ENCODE measurements around the gene NLK.
A peak's percentile ranks its signal among the peaks of the same experiment; 100 is the strongest.
"Not testable (repeated sequence)": the region's sequence is repeated elsewhere in the genome, so short reads cannot be mapped to it uniquely, and the experiment has no call there.

Gene NLK

DNA sequence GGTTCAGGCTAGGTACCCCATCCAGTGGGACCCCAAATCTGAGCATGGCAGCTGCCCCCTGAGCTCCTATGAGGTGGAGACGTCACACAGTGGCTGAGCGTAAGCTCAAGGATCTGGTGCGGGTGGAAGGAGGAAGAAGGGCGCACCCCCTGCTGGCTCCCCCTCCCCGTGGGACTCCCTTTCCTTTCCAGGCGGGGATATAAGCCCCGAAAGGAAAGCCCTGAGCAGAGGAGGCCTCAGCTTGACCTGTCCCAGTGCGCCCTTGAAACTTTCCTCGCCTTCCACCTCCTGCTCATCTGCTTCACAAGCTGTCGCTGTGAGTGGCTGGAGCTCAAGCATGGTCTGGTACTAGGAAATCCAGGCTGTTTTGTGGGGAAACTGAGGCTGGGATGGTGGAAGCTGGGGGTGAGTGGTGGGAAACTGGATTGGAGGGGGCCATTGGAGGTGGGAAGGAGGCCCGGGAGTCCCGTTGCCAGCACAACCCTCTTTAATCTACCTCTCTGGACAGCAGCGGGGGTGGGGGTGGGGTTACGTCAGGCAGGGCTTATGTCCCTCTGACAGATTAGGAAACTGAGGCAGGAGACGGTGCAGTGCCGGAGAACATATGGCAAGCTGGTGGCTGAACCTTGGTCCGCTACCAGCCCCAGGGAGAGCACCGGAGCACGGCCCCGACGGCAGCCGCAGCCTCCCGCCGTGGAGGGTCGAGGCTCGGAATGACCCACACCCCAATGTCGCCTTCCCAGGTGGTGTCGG lies 184.3 kb downstream of the NLK start:
- Histone ChIP-seq H3K4me2 (ENCODE audit: low read length) (peak overlapping the region; percentile 91), H3K4me1 (ENCODE audit: control insufficient read depth, insufficient read depth, low read length) (peaks cover 12% of the 10 kb centered on the region), H3K9ac (ENCODE audit: low read depth, low read length) (no peak overlapping the region), H3K27me3 (ENCODE audit: control insufficient read depth, insufficient read depth, low read length) (peaks cover 52% of the 10 kb centered on the region), H3K9me3 (replicated peaks; ENCODE audit: low read length) (no peaks in the 10 kb centered on the region), H3K36me3 (ENCODE audit: insufficient read depth, low read length) (no peaks in the 10 kb centered on the region), H3K4me3 (ENCODE audit: low read length) (no peak overlapping the region)

DNA sequence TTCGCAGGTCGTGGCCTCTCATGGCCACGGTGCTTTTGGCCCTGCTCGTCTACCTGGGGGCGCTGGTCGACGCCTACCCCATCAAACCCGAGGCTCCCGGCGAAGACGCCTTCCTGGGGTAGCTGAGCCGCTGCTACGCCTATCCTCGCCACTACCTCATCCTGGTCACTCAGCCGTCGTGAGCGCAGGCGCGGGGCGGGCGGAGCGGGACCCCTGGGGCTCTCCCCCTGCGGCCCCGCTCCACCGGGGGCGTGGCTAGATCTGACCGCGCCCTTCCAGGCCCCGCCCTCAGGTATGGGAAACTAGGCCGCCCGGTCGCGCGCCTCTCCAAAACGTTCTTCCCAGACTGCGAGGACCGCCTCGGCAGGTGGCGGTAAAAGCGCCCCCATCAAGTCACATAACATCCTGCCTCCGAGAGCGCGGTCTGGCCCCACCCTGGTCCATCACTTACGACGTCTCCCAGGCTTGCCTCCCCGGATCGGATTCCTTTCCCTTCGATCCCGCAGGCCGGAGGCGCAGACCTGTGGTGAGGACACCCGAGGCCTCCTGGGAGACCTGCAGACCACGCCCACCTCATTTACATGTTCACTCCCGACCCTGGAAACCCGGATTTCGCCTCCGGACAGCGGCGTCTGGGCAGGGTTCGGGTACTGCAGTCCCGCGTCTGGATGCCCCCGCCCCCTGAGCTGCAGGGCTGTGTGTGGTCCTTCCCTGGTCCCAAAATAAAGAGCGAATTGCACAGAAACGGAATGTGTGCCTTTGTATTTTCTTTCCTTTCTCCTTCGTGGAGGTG lies 185.0 kb downstream of the NLK start:
- no peaks in the 10 kb centered on the region for H3K36me3 ChIP-seq (ENCODE audit: insufficient read depth, low read length)
- peaks cover 9% of the 10 kb centered on the region for H3K4me1 ChIP-seq (ENCODE audit: control insufficient read depth, insufficient read depth, low read length)
- H3K27me3 ChIP-seq (ENCODE audit: control insufficient read depth, insufficient read depth, low read length), result peaks cover 56% of the 10 kb centered on the region
- H3K9me3 ChIP-seq (replicated peaks; ENCODE audit: low read length), result no peaks in the 10 kb centered on the region
- peak overlapping the region; percentile 64 for H3K4me3 ChIP-seq (ENCODE audit: low read length)
- peak overlapping the region; percentile 91 for H3K4me2 ChIP-seq (ENCODE audit: low read length)
- H3K9ac ChIP-seq (ENCODE audit: low read depth, low read length), result no peak overlapping the region

- Histone ChIP-seq H3K9ac (ENCODE audit: low read depth, low read length) (no peak overlapping the region), H3K36me3 (ENCODE audit: insufficient read depth, low read length) (no peaks in the 10 kb centered on the region), H3K4me1 (ENCODE audit: control insufficient read depth, insufficient read depth, low read length) (peaks cover 9% of the 10 kb centered on the region), H3K9me3 (replicated peaks; ENCODE audit: low read length) (no peaks in the 10 kb centered on the region), H3K4me3 (ENCODE audit: low read length) (peak overlapping the region; percentile 64), H3K4me2 (ENCODE audit: low read length) (peak overlapping the region; percentile 91), H3K27me3 (ENCODE audit: control insufficient read depth, insufficient read depth, low read length) (peaks cover 56% of the 10 kb centered on the region)
These were observed 185.8 kb downstream of the NLK start for GRCh38 chr17:28228109-28228840.

DNA sequence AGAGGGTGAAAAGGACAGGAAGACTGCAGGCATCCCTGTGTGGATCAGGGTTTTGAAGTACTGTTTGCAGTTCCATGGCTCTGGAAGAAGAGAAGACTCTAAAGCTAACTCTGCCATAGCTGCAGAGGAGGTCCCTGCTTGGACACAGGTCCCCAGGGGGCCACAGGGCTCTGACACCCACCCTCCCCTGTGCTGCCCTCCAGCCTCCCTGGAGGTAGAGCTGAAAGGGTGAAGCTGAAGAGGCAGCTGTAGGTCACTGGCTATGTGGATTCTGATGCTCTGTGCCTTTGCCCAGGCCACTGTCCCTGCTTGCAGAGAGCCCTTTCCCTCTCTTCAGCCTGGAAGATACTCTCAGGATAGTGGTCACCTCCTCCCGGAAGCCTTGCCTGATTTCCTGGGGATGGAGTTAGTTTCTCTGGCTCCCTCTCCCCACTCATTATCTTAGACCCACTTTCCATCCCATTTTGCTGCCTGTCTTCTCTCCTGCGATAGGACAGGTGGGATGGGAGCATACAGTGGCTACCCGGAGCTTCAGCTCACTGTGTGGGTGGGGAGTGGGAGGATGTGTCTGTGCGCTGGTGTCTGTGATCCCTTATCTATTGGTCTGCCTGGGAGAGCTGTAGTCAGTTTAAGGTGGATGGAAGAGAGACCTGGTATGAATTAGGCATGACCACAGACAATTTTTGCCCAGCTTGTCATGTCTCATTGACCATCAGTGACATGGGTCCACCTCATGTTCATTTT lies 186.7 kb downstream of the NLK start:
- H3K4me3 ChIP-seq (ENCODE audit: low read length), result no peak overlapping the region
- peaks cover 9% of the 10 kb centered on the region for H3K4me1 ChIP-seq (ENCODE audit: control insufficient read depth, insufficient read depth, low read length)
- H3K27me3 ChIP-seq (ENCODE audit: control insufficient read depth, insufficient read depth, low read length), result peaks cover 63% of the 10 kb centered on the region
- H3K9me3 ChIP-seq (replicated peaks; ENCODE audit: low read length), result no peaks in the 10 kb centered on the region
- no peaks in the 10 kb centered on the region for H3K36me3 ChIP-seq (ENCODE audit: insufficient read depth, low read length)
- H3K9ac ChIP-seq (ENCODE audit: low read depth, low read length), result no peak overlapping the region
- no peak overlapping the region for H3K4me2 ChIP-seq (ENCODE audit: low read length)

DNA sequence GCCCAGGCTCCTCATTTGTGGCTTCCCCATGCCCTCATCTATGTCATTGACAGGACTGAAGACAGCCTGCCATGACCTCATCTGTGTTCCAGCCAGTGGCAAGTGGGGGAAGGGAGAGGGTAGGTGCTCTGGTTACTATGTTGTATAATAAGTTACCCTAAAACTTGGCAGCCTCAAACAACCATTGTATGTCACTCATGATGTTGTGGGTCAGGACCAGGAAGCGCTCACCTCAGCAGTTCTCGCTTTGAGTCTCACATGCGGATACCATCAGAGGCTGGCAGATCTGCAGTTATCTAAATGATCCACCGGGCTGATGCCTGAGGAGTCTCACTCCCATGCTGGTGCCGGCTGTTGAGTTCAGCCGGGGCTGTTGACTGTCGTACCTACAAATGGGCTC lies 187.5 kb downstream of the NLK start:
- no peak overlapping the region for H3K4me3 ChIP-seq (ENCODE audit: low read length)
- peaks cover 9% of the 10 kb centered on the region for H3K4me1 ChIP-seq (ENCODE audit: control insufficient read depth, insufficient read depth, low read length)
- no peaks in the 10 kb centered on the region for H3K9me3 ChIP-seq (replicated peaks; ENCODE audit: low read length)
- no peak overlapping the region for H3K9ac ChIP-seq (ENCODE audit: low read depth, low read length)
- no peaks in the 10 kb centered on the region for H3K36me3 ChIP-seq (ENCODE audit: insufficient read depth, low read length)
- peaks cover 70% of the 10 kb centered on the region for H3K27me3 ChIP-seq (ENCODE audit: control insufficient read depth, insufficient read depth, low read length)
- H3K4me2 ChIP-seq (ENCODE audit: low read length), result no peak overlapping the region

DNA sequence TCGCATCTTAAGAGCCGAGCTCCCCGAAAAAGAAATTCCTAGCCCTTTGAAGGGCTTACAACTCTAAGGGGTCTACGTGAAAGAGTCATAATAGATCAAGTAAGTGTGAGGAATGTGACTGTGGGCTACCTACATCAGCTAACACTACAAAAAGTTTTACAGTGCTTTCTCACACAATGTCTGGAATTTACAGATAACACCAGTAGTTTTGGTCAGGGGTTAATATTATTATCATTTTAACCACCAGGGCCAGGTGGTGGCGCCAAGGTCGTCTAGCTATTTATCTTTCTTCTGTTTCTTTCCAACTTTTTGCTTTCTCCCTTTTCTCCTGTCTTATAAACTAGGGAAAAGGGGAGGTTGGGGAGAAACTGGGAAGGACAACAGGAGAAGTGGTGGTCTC lies 188.1 kb downstream of the NLK start:
- peaks cover 76% of the 10 kb centered on the region for H3K27me3 ChIP-seq (ENCODE audit: control insufficient read depth, insufficient read depth, low read length)

DNA sequence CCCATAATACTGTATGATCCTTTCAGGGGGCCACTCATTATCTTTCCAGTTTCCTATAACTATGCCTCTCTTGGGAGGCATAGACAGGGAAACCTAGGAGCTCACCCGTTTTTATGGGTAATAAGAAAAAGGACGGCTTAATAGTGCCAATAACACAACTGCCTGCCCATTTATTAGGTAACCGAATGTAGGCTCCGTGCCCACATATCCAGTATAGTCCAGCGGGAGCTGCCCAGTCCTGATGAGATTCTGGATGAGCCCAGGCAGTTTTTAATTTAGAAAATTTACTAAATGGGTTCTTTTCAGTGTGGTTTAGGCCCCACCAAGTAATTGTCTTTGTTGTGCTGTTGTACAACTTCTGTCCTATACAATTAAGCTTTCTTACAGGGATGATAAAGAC lies 189.1 kb downstream of the NLK start:
- not testable (repeated sequence) for H3K9ac ChIP-seq (ENCODE audit: low read depth, low read length); H3K9me3 ChIP-seq (replicated peaks; ENCODE audit: low read length); H3K4me2 ChIP-seq (ENCODE audit: low read length); H3K4me3 ChIP-seq (ENCODE audit: low read length); H3K4me1 ChIP-seq (ENCODE audit: control insufficient read depth, insufficient read depth, low read length); H3K36me3 ChIP-seq (ENCODE audit: insufficient read depth, low read length)
- peaks cover 73% of the 10 kb centered on the region for H3K27me3 ChIP-seq (ENCODE audit: control insufficient read depth, insufficient read depth, low read length)

More for the DNA sequence above, 188.1 kb downstream of the NLK start:
- H3K9ac ChIP-seq (ENCODE audit: low read depth, low read length); H3K4me1 ChIP-seq (ENCODE audit: control insufficient read depth, insufficient read depth, low read length); H3K36me3 ChIP-seq (ENCODE audit: insufficient read depth, low read length); H3K4me3 ChIP-seq (ENCODE audit: low read length); H3K4me2 ChIP-seq (ENCODE audit: low read length); H3K9me3 ChIP-seq (replicated peaks; ENCODE audit: low read length): not testable (repeated sequence)

- H3K4me2 ChIP-seq (ENCODE audit: low read length); H3K9me3 ChIP-seq (replicated peaks; ENCODE audit: low read length); H3K9ac ChIP-seq (ENCODE audit: low read depth, low read length); H3K4me3 ChIP-seq (ENCODE audit: low read length); H3K36me3 ChIP-seq (ENCODE audit: insufficient read depth, low read length); H3K4me1 ChIP-seq (ENCODE audit: control insufficient read depth, insufficient read depth, low read length): not testable (repeated sequence)
- H3K27me3 ChIP-seq (ENCODE audit: control insufficient read depth, insufficient read depth, low read length), result peaks cover 65% of the 10 kb centered on the region
These were observed 190.7 kb downstream of the NLK start for GRCh38 chr17:28232966-28233870.

DNA sequence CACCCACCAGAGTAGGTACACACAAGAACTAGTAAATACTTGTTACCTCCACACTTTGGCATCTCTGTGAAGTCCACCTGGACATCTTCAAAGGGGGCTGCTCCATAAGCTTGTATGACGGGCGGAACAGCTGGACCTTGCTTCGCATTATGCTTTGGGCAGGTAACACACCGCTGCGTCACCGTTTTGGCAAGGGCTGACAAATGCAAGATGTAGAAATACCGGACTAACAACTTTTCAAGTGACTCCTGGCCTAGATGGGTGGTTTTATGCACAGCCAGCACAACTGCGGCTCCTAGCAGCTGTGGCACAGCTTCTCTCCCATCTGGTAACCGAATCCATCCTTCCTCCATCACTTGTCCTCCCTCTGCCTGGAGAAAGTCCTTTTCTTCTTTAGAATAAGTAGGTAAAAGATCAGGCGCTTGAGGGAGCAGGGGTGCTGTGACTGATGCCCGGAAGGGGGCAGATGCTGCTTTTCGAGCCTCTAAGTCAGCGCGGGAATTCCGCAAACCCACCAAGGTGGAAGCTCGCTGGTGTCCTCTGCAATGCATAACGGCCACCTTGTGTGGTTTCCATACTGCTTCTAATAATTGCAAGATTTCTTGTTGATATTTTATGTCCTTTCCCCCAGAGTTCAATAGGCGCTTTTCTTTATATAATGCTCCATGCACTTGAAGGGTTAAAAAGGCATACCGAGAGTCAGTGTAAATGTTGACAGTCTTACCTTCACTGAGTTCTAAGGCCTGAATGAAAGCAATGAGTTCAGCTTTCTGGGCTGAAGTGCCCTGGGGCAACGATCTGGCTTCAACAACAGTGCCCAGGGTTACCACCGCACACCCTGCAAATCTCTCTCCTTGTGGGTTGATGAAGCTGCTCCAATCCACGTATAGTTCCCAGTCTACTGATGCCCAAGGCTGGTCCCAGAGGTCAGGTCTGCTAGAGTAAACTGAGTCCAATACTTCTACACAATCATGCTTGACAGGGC lies 191.7 kb downstream of the NLK start:
- H3K36me3 ChIP-seq (ENCODE audit: insufficient read depth, low read length); H3K4me1 ChIP-seq (ENCODE audit: control insufficient read depth, insufficient read depth, low read length); H3K4me2 ChIP-seq (ENCODE audit: low read length); H3K9ac ChIP-seq (ENCODE audit: low read depth, low read length); H3K4me3 ChIP-seq (ENCODE audit: low read length); H3K9me3 ChIP-seq (replicated peaks; ENCODE audit: low read length): not testable (repeated sequence)
- H3K27me3 ChIP-seq (ENCODE audit: control insufficient read depth, insufficient read depth, low read length), result peaks cover 55% of the 10 kb centered on the region

All from skeletal muscle satellite cell (primary cell).